ENCODE results near the gene GPR27.

GPR27 gene

GRCh38 chr3:71776538-71776937, 22.9 kb downstream of the GPR27 start:
- H3K4me3 ChIP-seq (ENCODE audit: low read depth, low read length): no peak overlapping the region
- no peak for TF ChIP-seq CTCF (conservative IDR thresholded peaks at IDR 0.05; ENCODE audit: low read depth, low read length)
- no peak for DNase-seq (ENCODE audit: low read depth)

- no peak for TF ChIP-seq CTCF (conservative IDR thresholded peaks at IDR 0.05; ENCODE audit: low read depth, low read length)
- DNase-seq (ENCODE audit: low read depth): no peak
- no peak overlapping the region for H3K4me3 ChIP-seq (ENCODE audit: low read depth, low read length)
These were observed 24.7 kb downstream of the GPR27 start for GRCh38 chr3:71778353-71778752.

GRCh38 chr3:71779674-71780377, 26.2 kb downstream of the GPR27 start:
- TF ChIP-seq CTCF (conservative IDR thresholded peaks at IDR 0.05; ENCODE audit: low read depth, low read length): no peak
- no peak overlapping the region for H3K4me3 ChIP-seq (ENCODE audit: low read depth, low read length)
- peak; percentile 6 for DNase-seq (ENCODE audit: low read depth)

- no peak for DNase-seq (ENCODE audit: low read depth)
- H3K4me3 ChIP-seq (ENCODE audit: low read depth, low read length): no peak overlapping the region
- no peak for TF ChIP-seq CTCF (conservative IDR thresholded peaks at IDR 0.05; ENCODE audit: low read depth, low read length)
These were observed 26.8 kb downstream of the GPR27 start for GRCh38 chr3:71780430-71780829.

- DNase-seq (ENCODE audit: low read depth): no peak
- no peak overlapping the region for H3K4me3 ChIP-seq (ENCODE audit: low read depth, low read length)
- no peak for TF ChIP-seq CTCF (conservative IDR thresholded peaks at IDR 0.05; ENCODE audit: low read depth, low read length)
These were observed 29.5 kb downstream of the GPR27 start for GRCh38 chr3:71783152-71783551.

- no peak overlapping the region for H3K4me3 ChIP-seq (ENCODE audit: low read depth, low read length)
- DNase-seq (ENCODE audit: low read depth): no peak
- TF ChIP-seq CTCF (conservative IDR thresholded peaks at IDR 0.05; ENCODE audit: low read depth, low read length): no peak
These were observed 30.7 kb downstream of the GPR27 start for GRCh38 chr3:71784201-71784913.

Data from choroid plexus epithelial cell (primary cell).